Small intestine (tissue), 7 donors: ENCODE results near the gene ABTB2. TPM values are rescaled to one million over a fixed set of nuclear protein-coding genes. Genes with fewer than 3 reads are reported as not detected.

Source experiments
- DNase-seq, 2 donors: peaks; one replicate each; pipeline versions ENCODE4 v3.0.0 to v3.0.0-alpha.2; 2013
- FAIRE-seq: peaks from 2 replicates; lab custom pipeline; 2012; peaks lifted over from hg19 to GRCh38; lab: Jason Lieb, UNC
- H3K27ac ChIP-seq, 3 donors: one replicate each; pipeline ENCODE4 v1.5.1; 2013; ENCODE audit warnings: low read length in 2 of 3, mild to moderate bottlenecking in 2 of 3, control low read depth in 1 of 3, inconsistent platforms in 1 of 3, low read depth in 1 of 3, moderate library complexity in 1 of 3
- H3K27me3 ChIP-seq, 3 donors: one replicate each; pipeline ENCODE4 v1.6.1; 2013; ENCODE audit warnings: low read length in 3 of 3, inconsistent platforms in 1 of 3; ENCODE audit not compliant: control insufficient read depth in 3 of 3, insufficient read depth in 3 of 3
- H3K36me3 ChIP-seq, 3 donors: one replicate each; pipeline ENCODE4 v1.6.1; 2013; ENCODE audit warnings: low read length in 3 of 3, inconsistent platforms in 1 of 3, low read depth in 1 of 3, mild to moderate bottlenecking in 1 of 3, moderate library complexity in 1 of 3; ENCODE audit not compliant: control insufficient read depth in 3 of 3, insufficient read depth in 2 of 3
- H3K4me1 ChIP-seq, 3 donors: one replicate each; pipeline ENCODE4 v1.6.1; 2013; ENCODE audit warnings: low read length in 2 of 3, inconsistent platforms in 1 of 3, low read depth in 1 of 3, mild to moderate bottlenecking in 1 of 3, moderate library complexity in 1 of 3; ENCODE audit not compliant: control insufficient read depth in 3 of 3, insufficient read depth in 2 of 3
- H3K4me3 ChIP-seq, 3 donors: one replicate each; pipeline ENCODE4 v1.5.1; 2013; ENCODE audit warnings: low read length in 3 of 3, control low read depth in 1 of 3, inconsistent platforms in 1 of 3, low read depth in 1 of 3, mild to moderate bottlenecking in 1 of 3, moderate library complexity in 1 of 3
- H3K9me3 ChIP-seq, 2 donors: one replicate each; pipeline ENCODE4 v1.6.1; 2013; ENCODE audit warnings: low read depth in 1 of 2, low read length in 1 of 2; ENCODE audit not compliant: control insufficient read depth in 2 of 2, insufficient read depth in 1 of 2
- WGBS, 3 donors: extraction: QIAGEN DNeasy Blood & Tissue Kit; methylation state at CpG; one replicate each; pipeline ENCODE4 v1.1.7; 2013; 5-methylcytosine and 5-hydroxymethylcytosine counted together
- polyA plus RNA-seq, 4 donors: library from polyadenylated mRNA; stranded (reverse) in 3 of 4; unstranded in 1 of 4; fragments of 200-250 nt in 3 of 4; fragments of 120-200 nt in 1 of 4; gene quantifications; one replicate each; pipeline versions ENCODE4 v1.2.1 to v1.2.3, GENCODE V29; 2013
- donor health status: healthy with polysubstance abuse.
- donor health status: control.
- donor health status: control.
- donor health status: Bipolar disorder and iron deficiency.
- donor health status: healthy.

ABTB2 gene
- polyA plus RNA-seq, 4 donors = 0.64 to 25.1 (median 13.5) TPM

DNA sequence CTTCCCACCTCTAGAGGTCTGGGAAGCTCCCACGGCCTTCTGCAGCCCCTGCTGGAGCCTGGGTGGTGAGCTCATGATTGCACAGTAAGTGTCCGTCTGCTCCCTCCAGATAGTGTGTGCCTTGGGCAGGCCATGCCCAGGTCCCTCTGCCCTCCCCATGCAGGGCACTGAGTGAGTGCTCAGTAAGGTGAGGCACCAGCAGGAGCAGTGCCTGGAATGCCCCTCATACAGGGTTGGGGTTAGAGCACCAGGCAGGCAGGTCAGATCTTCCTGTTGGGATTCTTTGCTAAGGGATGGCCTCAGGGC, 202.1 kb downstream of the ABTB2 start:
- Histone ChIP-seq H3K9me3 (no peaks in the 10 kb centered on the region), H3K27ac (no peak overlapping the region), H3K27me3 (no peaks in the 10 kb centered on the region), H3K4me3 (no peak overlapping the region), H3K36me3 (peaks cover 3 to 67% (median 16%) of the 10 kb centered on the region in 3 donors), H3K4me1 (no peaks in the 10 kb centered on the region)
- FAIRE-seq = no peak
- 73 to 78% (median 77%) methylated on average over 2 of the region's 2 CpGs for WGBS, 3 donors
- no peak for DNase-seq

DNA sequence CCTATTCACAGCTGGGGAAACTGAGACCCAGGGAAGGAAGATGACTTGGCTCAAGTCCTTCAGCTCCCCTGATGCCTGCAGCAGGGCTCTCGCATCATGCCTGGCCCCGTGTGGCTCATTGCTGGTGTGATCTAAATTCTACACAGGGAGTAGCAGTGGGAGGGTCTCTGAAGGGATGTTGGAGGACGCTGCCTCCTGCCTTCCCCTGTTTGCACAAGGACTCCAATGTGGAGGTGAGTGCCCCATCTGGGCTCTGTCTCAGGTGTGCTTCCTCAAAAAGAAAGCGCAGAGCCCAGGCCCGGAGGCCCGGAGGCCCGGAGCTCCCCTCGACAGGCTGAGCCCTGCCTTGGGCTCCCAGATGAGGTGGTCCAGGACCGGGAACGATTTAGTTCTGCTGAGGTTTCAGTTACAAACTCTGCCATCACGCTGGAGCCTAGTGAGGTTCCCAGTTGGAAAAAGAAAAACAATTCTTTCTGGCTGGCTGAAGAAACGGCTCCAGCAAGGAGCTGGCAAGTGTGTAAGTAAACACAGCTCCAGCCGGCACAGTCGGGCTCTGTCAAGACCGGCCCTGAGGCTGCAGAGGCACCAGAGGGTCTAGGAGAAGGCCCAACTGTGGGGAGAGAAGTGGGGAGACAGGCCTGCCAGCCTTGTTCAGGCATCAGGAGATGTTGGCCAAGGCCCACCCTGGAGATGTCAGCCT, 202.6 kb downstream of the ABTB2 start:
- Histone ChIP-seq H3K4me3 (no peak overlapping the region), H3K27ac (no peak overlapping the region), H3K9me3 (no peaks in the 10 kb centered on the region), H3K4me1 (peaks cover 0 to 5% (median 2%) of the 10 kb centered on the region in 3 donors), H3K36me3 (peaks cover 3 to 70% (median 16%) of the 10 kb centered on the region in 3 donors), H3K27me3 (no peaks in the 10 kb centered on the region)
- DNase-seq (no peak), FAIRE-seq (no peak)
- WGBS, 3 donors = 77 to 84% (median 82%) methylated on average over 15 of the region's 15 CpGs

DNA sequence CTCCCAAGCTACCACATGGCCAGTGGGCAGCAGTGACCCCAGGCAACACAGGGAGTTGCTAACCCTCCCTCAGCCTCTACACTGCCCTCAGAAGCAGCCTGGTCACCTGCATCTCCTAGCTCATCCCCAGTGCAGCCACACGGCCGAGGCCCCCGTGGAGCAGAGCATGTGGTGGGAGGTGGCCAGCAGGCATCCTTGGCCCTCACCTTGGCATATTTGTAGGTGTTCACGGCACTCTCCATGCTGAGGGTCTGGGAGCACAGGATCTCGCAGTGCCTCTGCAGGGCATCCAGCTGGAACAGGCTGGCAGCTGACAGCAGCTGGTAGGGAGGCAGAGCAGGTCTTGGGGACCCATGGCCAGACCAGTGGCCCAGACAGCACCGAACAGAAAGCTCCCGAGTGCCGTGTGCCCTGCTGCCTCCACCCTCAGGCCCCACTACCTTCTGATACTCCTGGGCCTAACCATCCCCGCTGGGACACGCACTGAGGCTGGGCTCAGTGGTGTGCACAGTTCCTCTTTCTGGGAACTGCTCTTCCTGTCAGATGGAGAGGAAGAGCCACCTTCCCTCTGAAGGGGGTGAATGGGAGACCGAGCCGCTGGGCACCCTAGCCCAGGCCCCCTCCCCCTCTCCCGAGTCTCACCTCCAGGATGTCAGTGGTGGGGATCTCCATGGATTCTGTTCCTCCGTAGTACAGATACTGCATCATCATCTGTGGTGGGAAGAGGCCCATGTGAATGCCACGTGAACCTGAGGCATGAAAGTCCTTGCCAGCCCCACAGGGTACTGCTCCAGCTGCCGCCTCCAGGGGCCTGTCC, 203.5 kb downstream of the ABTB2 start:
- no peak for FAIRE-seq
- Histone ChIP-seq H3K27me3 (no peaks in the 10 kb centered on the region), H3K9me3 (no peaks in the 10 kb centered on the region), H3K27ac (no peak overlapping the region), H3K36me3 (peaks cover 3 to 76% (median 8%) of the 10 kb centered on the region in 3 donors), H3K4me3 (no peak overlapping the region), H3K4me1 (peaks cover 0 to 7% (median 2%) of the 10 kb centered on the region in 3 donors)
- DNase-seq = no peak
- 77 to 87% (median 84%) methylated on average over 15 to 16 of the region's 16 CpGs for WGBS, 3 donors

DNA sequence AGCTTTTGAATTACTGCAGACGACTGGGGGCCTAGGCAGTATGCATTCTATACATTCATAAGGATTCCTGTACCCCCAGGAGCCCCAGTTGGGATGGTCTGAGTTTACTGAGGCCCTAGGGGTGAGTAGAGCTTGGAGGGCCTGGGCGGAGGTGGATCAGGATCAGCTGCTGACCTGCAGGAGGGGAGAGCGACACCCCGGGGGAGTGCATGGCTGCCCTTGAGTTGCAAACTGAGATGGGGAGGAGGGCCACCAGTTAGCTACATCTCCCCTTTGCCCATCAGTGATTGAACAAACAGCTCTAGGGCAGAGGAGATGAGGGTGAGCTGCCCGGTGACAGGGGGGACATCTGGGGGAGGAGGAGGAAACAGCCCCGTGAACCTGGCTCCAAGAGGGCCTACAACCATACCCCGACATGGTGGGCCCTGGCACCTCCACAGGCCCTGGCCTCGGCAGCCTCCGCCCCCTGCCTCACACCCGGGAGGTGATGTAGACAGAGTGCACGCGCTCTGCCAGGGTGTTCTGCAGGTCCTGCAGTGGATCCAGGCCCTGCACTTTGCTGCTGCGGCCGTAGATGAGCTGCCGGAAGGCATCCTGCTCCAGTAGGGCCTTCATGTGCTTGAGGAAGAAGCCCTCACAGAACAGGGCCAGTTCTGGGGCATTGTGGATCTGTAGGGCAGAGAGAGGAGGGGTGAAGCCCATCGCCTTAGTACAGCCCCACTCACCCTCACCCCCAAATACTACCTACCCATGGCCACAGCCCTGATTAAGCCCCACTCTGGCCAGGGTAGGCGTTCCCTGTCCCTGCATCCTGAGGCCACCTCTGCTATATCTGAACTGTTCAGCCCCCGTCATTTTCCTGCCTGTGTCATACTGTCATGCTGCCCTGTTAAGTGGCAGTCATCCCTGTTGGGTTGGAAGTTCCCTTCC, 205.6 kb downstream of the ABTB2 start:
- H3K27me3 ChIP-seq = no peaks in the 10 kb centered on the region
- FAIRE-seq = no peak
- no peaks in the 10 kb centered on the region for H3K9me3 ChIP-seq
- WGBS, 3 donors = 88 to 90% (median 89%) methylated on average over 16 to 18 of the region's 18 CpGs
- H3K4me1 ChIP-seq = peaks cover 0 to 7% (median 2%) of the 10 kb centered on the region in 3 donors
- H3K27ac ChIP-seq = no peak overlapping the region
- H3K36me3 ChIP-seq = peaks cover 11 to 88% (median 16%) of the 10 kb centered on the region in 3 donors
- no peak for DNase-seq
- no peak overlapping the region for H3K4me3 ChIP-seq

DNA sequence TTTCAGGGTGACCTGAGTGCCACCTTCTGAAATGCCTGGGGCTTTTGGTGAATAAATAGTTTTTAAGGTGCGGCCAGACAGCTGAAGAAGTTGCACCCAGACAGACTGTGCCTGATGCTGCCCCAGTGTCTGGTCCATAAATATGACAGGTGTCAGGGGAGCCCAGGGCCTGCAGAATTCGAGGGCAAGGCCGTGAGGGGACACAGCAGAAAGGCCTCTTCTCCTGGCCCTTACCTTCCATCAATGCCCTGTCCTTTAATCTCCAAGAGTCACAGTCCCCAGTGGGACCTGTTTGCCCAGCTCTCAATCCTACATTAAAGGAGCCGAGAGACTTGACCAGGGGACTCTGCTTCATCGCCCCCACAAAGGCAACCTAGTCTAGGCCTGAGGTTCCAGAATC, 206.6 kb downstream of the ABTB2 start:
- DNase-seq = no peak
- Histone ChIP-seq H3K9me3 (no peaks in the 10 kb centered on the region), H3K27ac (no peak overlapping the region), H3K4me1 (peaks cover 0 to 7% (median 2%) of the 10 kb centered on the region in 3 donors), H3K36me3 (peaks cover 11 to 95% (median 22%) of the 10 kb centered on the region in 3 donors), H3K4me3 (no peak overlapping the region), H3K27me3 (no peaks in the 10 kb centered on the region)
- WGBS, 3 donors = 60 to 80% (median 72%) methylated on average over 5 of the region's 5 CpGs
- FAIRE-seq = no peak

DNA sequence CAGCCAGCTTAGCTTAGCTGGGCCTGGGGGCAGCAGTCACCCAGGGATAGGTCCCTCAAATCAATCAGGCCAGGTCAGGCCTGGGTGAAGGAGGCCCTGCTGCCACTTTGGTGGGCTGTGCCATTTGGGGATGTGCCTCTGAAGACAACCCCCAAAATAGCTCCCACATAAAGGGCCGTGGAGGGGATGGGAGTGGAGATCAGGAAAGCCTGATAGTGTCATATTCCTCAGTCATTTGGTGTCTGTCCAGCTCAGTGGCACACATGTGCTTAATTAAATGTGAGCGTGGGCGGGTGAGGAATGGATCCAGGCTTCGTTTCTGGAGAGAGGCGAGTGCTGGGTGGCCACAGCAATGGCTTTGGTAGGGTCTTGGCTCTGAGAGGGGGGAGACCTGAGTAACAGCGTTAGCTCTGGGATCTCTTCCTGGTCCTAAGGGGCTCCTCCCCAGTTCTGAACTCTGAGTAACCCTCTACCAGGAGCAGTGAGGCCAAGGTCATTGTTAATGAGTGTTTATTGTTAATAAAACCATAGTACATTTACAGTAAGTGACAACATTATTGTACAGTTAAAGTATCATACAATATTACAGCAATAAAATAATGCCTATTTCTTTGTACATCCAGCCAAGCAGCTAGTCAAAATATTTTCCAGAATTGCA, 207.2 kb downstream of the ABTB2 start:
- WGBS, 3 donors = 46 to 57% (median 53%) methylated on average over 6 of the region's 6 CpGs
- H3K27ac ChIP-seq = peak overlapping the region in 1 of 3 donors; percentile 13
- H3K36me3 ChIP-seq = peaks cover 11 to 95% (median 24%) of the 10 kb centered on the region in 3 donors
- no peak for FAIRE-seq
- no peaks in the 10 kb centered on the region for H3K27me3 ChIP-seq
- H3K4me1 ChIP-seq = peaks cover 0 to 7% (median 2%) of the 10 kb centered on the region in 3 donors
- H3K9me3 ChIP-seq = no peaks in the 10 kb centered on the region
- no peak overlapping the region for H3K4me3 ChIP-seq
- DNase-seq = peak; percentile 35 to 67

DNA sequence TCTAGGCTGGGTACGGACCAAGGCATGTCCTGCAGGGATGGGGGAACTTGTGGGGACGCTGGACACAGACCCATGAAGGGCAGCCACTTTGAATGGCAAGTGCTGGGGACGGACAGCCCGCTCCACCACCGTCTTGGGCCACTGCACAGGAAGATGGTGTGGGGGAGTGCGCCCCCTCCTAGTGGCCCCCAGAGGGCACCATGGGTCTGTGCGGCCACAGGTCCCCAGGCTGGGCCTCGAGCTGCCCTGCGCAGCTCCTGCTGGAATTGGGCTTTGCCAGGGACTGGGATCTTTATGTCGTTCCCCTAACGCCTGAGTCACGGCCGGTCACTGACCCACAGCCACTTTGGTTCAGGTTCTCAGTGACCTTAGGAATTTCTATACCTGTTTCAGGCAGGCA, 208.0 kb downstream of the ABTB2 start:
- Histone ChIP-seq H3K4me3 (no peak overlapping the region), H3K27me3 (no peaks in the 10 kb centered on the region), H3K9me3 (no peaks in the 10 kb centered on the region), H3K36me3 (peaks cover 11 to 94% (median 24%) of the 10 kb centered on the region in 3 donors), H3K27ac (no peak overlapping the region), H3K4me1 (peaks cover 0 to 7% (median 2%) of the 10 kb centered on the region in 3 donors)
- DNase-seq (no peak), FAIRE-seq (no peak)
- WGBS, 3 donors = 82 to 86% (median 83%) methylated on average over 11 to 13 of the region's 13 CpGs
